ENCODE data around the gene MRM2.

Gene MRM2

GRCh38 chr7:2229467-2229866 lies 12.5 kb downstream of the MRM2 start:
- DNase-seq (ENCODE audit: low read depth): no peak
- TF ChIP-seq CTCF (IDR thresholded peaks at IDR 0.05; ENCODE audit: low read length, missing control alignments): no peak
- no peak overlapping the region for H3K4me3 ChIP-seq (replicated peaks; ENCODE audit: low read depth, low read length)

- H3K4me3 ChIP-seq (replicated peaks; ENCODE audit: low read depth, low read length): no peak overlapping the region
- no peak for DNase-seq (ENCODE audit: low read depth)
- TF ChIP-seq CTCF (IDR thresholded peaks at IDR 0.05; ENCODE audit: low read length, missing control alignments): no peak
Observed at GRCh38 chr7:2228921-2229320, 13.1 kb downstream of the MRM2 start.

DNA sequence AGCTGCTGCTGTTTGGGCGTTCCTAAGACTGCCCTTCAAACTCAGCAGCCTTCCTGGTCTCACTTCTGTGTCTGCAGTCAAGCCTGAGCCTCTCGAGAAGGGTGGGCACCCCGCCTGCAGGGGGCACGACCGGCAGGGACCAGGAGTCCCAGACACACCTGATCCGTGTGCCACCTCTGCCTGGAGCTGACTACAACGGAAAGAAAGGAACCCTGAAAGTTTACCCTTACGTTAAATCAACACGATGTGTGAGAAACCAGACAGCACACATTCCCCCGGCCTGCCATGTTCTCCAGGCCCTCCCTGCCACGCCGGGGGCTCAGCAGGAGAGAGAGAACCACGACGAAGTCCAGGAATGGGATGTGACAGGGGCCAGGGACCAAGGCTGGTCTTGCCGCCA lies 14.3 kb downstream of the MRM2 start:
- no peak overlapping the region for H3K4me3 ChIP-seq (replicated peaks; ENCODE audit: low read depth, low read length)
- DNase-seq (ENCODE audit: low read depth): no peak
- no peak for TF ChIP-seq CTCF (IDR thresholded peaks at IDR 0.05; ENCODE audit: low read length, missing control alignments)

DNA sequence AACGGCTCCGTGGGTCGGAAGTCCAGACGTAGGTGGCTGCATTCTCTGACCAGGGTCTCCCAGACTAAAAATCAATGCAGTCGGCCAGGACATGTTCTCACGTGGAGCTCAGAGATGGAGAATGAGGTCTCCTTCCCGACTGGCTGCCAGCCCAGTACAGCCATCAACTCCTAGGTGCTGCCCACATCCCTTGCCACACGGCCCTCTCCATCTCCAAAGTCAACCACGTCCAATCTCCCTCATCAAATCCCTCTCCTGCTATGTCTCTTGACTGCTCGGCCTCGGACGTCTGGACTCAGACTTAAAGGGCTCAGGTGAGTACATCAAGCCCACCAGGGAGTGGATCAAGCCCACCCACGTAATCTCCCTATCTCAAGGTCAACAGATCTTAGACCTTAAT lies 16.2 kb downstream of the MRM2 start:
- no peak for DNase-seq (ENCODE audit: low read depth)
- no peak for TF ChIP-seq CTCF (IDR thresholded peaks at IDR 0.05; ENCODE audit: low read length, missing control alignments)
- no peak overlapping the region for H3K4me3 ChIP-seq (replicated peaks; ENCODE audit: low read depth, low read length)

GRCh38 chr7:2225336-2225735 lies 16.7 kb downstream of the MRM2 start:
- DNase-seq (ENCODE audit: low read depth): no peak
- TF ChIP-seq CTCF (IDR thresholded peaks at IDR 0.05; ENCODE audit: low read length, missing control alignments): no peak
- no peak overlapping the region for H3K4me3 ChIP-seq (replicated peaks; ENCODE audit: low read depth, low read length)

GRCh38 chr7:2224934-2225333 lies 17.1 kb downstream of the MRM2 start:
- H3K4me3 ChIP-seq (replicated peaks; ENCODE audit: low read depth, low read length): no peak overlapping the region
- TF ChIP-seq CTCF (IDR thresholded peaks at IDR 0.05; ENCODE audit: low read length, missing control alignments): no peak
- DNase-seq (ENCODE audit: low read depth): no peak

GRCh38 chr7:2224491-2224928 lies 17.5 kb downstream of the MRM2 start:
- no peak for TF ChIP-seq CTCF (IDR thresholded peaks at IDR 0.05; ENCODE audit: low read length, missing control alignments)
- H3K4me3 ChIP-seq (replicated peaks; ENCODE audit: low read depth, low read length): no peak overlapping the region

More at GRCh38 chr7:2224491-2224928, 17.5 kb downstream of the MRM2 start:
- no peak for DNase-seq (ENCODE audit: low read depth)

Measured in fibroblast of pulmonary artery (primary cell).